ENCODE results near the gene THAP5.

DNA sequence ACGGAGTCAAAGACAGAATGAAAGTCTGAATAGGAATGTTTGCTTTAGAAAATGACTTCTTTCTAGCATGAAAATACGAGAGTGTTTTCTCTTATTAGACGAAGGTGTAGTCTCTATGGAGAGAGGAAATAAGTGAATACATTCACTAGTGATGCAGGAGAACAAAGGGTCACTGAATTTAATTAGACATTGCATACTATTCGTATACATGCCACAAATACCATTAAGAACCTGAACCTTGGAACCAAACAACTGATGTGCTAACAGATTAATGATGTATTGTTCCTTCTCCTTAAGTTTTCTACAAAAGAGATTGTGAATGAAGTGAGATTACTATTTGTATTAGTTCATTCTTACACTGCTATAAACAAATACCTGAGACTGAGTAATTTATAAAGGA lies 10.3 kb downstream of the THAP5 start:
- TF ChIP-seq, protein P1, sequence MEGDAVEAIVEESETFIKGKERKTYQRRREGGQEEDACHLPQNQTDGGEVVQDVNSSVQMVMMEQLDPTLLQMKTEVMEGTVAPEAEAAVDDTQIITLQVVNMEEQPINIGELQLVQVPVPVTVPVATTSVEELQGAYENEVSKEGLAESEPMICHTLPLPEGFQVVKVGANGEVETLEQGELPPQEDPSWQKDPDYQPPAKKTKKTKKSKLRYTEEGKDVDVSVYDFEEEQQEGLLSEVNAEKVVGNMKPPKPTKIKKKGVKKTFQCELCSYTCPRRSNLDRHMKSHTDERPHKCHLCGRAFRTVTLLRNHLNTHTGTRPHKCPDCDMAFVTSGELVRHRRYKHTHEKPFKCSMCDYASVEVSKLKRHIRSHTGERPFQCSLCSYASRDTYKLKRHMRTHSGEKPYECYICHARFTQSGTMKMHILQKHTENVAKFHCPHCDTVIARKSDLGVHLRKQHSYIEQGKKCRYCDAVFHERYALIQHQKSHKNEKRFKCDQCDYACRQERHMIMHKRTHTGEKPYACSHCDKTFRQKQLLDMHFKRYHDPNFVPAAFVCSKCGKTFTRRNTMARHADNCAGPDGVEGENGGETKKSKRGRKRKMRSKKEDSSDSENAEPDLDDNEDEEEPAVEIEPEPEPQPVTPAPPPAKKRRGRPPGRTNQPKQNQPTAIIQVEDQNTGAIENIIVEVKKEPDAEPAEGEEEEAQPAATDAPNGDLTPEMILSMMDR (conservative IDR thresholded peaks at IDR 0.05): no peak
- TF ChIP-seq EZH2 (IDR thresholded peaks at IDR 0.05; ENCODE audit: low read depth): no peak
